ENCODE data around the gene RFWD3.
"Not testable (repeated sequence)": the region's sequence is repeated elsewhere in the genome, so short reads cannot be mapped to it uniquely, and the experiment has no call there.

Gene RFWD3, protein sequence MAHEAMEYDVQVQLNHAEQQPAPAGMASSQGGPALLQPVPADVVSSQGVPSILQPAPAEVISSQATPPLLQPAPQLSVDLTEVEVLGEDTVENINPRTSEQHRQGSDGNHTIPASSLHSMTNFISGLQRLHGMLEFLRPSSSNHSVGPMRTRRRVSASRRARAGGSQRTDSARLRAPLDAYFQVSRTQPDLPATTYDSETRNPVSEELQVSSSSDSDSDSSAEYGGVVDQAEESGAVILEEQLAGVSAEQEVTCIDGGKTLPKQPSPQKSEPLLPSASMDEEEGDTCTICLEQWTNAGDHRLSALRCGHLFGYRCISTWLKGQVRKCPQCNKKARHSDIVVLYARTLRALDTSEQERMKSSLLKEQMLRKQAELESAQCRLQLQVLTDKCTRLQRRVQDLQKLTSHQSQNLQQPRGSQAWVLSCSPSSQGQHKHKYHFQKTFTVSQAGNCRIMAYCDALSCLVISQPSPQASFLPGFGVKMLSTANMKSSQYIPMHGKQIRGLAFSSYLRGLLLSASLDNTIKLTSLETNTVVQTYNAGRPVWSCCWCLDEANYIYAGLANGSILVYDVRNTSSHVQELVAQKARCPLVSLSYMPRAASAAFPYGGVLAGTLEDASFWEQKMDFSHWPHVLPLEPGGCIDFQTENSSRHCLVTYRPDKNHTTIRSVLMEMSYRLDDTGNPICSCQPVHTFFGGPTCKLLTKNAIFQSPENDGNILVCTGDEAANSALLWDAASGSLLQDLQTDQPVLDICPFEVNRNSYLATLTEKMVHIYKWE

DNA sequence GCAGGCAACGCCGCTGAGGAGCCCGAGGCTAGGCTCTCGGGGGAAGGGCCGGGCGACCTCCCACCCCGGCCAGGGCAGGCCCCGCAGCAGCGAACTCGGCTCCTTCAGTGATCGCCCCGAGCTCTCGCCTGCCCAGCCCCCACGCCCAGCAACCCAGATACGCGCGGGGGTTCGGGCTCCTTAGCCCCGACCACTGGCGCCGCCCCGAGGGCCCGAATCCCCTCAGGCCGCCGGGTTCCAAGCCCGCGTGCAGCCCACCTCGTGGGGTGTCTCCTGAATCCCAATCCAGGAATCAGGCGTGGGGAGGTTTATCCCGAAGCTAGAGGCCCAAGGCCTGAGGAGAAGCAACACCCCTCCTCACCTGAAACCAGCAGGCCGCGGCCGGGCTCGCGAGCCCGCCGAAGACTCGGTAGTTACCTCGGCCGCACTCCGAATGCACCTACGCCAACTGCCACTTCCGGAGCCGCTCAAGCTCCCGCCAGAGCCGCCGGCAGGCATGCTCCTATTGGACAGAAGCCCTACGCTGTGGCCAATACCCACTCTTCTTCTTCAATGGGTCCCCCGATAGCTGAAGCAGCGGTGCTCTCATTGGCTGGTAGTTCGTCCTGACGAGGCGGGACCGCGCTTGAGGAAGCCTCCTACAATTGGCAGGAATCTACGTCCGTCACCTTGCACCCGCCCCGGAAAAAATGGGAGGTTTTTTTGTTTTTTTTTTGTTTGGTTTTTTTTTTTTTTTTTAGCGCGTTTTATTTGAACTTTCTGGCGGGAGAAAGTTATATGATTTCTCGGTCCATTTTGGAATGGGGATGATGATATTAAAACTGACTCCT, at the start of gene RFWD3:
Gene RFWD3 (minus strand): TSS at position 453 of the 830 bp plus-strand sequence. CDS start 5,428 bp downstream, outside the sequence.
- peak; percentile 89 to 91 for DNase-seq (ENCODE audit: low read depth in 2 of 2)

DNA sequence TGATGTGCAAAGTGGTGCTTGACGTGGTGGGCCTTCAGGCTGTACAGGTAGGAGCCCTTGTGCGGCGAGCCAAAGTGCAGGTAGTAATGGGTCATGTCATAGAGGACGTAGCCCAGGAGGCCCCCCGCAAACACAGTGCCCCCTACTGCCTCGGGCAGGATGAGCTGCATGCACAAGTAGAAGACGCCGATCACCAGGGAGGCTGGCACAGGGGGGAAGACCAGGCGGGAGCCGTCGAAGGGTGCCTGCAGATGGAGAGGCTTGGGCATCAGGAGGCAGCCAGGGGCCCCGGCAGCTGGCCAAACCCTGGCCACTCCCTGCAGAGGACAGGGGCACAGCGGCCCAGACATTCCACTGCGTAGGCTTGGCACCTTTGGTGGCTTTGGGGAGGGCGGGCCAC, 49.7 kb upstream of the RFWD3 start:
- no peak for DNase-seq (ENCODE audit: low read depth in 2 of 2)

DNA sequence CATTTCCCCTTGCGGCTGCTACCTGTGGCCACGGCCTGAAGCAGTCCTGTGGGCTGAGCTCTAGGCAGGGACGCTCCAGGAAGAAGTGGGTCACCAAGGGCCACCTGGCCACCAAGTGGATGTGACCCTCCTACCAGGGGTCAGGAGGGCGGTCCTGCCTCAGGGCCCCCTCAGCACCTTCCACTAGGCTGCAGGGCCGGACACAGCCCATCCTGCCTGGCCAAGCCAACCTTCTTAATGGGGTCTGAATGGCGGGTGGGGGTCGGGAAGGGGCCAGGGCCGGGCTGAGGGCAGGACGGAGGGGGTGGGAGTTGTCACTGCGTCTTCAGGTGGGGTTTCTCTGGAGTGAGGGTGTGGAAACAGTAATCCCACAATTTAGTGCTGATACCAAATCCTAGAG, 47.2 kb upstream of the RFWD3 start:
- no peak for DNase-seq (ENCODE audit: low read depth in 2 of 2)

DNA sequence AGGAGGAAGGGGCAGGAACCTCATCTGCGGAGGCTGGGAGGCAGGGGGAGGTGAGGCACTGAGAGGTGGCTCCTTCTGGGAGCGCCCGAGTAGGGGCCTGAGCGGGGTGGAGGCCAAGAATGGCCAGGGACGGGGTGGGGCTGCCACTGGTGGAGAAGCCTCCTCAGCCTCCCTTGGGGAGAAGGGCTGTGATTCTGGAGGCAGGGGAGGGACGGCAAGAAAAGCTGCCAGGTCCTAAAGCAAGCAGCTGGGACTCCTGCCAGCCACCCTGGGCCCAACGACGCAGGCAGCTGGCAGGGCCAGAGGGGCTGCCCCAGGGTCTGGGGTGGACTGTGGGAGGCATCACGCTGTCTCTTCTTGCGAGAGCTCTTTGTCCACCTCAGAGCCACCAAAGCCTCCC, 46.6 kb upstream of the RFWD3 start:
- no peak for DNase-seq (ENCODE audit: low read depth in 2 of 2)

DNA sequence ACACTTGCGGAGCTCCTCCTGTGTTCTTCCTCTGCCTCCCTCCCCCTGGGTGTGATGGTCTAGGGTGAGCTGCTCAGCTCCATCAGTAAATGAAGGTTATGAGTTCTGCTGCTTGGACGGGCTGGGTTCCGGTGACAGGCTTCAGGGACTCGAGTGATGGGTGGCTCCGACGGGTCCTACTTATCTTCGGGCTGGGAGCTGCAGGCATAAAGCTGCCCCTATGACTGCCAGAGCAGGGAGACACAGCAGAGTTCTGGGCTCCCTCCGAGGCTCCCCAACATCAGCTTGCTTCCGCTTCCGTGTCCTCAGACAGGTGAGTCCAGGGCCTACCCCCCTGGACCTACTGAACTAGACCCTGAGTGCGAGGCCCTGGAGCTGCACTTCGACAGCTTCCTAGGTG, 45.3 kb upstream of the RFWD3 start:
- DNase-seq (ENCODE audit: low read depth in 2 of 2), result no peak

DNA sequence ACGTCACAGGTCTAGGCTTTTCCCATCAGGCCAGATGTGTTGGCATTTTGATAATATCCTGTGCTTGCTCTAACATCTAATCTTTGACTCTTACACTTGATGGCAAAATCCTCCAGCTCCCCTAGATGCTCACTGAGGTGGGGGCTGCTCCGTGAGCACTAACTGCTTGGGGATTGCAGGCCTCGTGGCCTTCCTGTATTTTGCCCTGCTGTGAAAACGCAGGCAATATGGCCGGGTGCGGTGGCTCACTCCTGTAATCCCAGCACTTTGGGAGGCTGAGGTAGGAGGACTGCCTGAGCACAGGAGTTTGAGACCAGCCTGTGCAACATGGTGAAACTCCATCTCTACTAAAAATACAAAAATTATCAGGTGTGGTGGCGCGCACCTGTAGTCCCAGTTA, 43.7 kb upstream of the RFWD3 start:
- no peak for DNase-seq (ENCODE audit: low read depth in 2 of 2)

DNA sequence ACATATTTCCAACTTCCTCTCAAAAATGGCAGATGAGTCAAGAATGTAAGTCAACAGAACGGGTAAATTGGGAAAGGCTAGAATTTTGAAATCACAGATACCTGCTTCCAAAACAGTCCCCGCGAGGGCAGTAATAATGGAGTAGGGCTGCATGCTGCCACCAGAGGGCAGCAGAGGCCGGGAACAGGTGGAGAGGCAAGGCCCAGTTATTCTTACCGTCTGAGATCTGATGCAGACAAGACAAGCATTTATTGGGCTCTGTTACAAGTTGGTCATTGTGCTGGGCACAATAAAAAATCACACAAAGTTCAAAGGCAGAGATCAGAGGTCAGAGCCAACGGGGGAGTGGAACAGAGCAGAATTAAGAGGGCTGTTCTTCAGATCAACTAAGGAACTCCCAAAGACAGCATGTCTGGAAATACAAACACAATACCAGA, 42.8 kb upstream of the RFWD3 start:
- peak; percentile 56 to 67 for DNase-seq (ENCODE audit: low read depth in 2 of 2)

DNA sequence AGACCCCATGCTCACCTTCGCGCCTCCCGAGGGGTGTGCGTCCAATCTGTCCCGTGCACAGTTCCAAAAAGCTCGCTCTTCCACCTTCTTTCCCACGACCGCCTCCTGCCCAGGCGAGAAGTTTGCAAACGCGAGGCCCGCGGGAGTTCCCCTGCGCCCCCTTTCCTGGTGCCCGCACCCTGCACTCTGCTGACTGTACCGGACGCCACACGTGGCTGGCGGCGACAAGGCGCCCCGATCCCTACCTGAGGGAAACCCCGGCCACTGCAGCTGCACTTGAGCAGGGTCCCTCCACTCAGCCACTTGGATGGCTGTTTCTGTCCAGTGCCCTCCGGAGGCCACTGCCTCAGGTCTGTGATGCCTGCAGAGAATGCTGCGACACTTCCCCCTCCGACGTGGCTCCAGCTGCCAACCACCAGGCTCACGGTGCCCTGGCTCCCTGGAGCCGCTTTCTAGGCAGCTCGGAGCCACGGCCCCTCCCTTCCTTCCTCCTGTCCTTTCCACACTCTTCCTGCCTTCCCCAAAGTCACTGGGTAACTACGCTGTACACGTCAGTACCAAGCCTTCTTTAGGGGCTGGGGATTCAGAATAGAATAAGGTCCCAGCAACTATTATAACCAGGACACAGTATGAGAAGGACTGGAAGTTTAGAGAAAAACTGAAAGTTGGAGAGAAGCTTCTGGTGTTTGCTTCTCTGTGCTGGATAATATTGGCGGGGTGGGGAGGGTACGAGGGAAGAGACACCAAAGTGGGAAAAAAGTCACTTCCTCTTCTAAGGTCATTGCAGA, 34.0 kb upstream of the RFWD3 start, which contains the start of gene MLKL:
Gene MLKL (minus strand): TSS at position 425 of the 788 bp plus-strand sequence. CDS start 5,105 bp downstream, outside the sequence.
- peak; percentile 20 to 30 for DNase-seq (ENCODE audit: low read depth in 2 of 2)

DNA sequence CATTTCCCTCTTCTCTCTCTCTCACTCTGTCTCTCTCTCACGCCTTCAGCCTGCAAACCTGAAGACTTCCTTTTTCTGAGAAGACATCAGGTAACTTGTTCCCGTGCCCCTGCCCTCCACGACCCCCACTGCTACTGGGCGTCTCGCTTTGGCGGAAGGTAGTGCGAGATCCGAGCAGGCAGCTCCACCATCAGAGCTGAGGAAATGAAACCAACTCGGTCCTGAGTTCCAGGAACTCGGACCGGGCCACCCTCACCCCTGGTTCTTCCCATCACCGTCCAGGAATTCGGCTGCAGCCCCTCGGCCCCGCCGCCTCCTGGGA, 33.4 kb upstream of the RFWD3 start:
- DNase-seq (ENCODE audit: low read depth in 2 of 2), result no peak

DNA sequence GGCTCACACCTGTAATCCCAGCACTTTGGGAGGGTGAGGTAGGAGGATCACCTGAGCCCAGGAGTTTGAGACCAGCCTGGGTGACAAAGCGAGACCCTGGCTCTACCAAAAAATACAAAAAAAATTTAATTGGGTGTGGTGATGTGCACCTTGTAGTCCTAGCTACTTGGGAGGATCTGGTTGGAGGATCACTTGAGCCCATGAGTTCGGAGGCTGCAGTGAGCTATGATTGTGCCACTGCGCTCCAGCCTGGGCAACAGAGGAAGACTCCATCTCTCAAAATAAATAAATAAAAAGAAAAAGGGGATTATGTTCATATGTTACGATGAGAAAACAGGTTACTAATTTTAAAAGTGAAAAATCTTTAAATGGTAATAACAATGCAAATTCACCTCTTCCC, 33.0 kb upstream of the RFWD3 start:
- DNase-seq (ENCODE audit: low read depth in 2 of 2), result no peak

DNA sequence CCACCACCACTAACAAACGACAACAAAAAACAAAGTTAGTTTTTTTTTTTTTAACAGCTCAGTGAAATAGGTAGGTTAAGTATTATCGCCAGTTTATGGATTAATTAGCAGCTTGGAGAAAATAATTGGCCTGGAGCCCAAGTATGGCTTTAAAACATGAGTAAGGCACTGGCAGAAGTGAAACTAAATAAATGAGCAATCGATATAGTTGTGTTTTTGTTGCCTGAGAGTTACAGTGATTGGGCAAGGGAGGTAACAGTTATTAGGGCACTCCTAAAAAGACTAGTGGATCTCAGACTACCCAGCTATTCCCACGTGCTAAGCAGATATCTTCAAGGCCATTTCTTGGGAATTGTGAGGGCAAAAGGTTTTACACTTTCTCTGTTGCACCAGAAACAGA, 31.5 kb upstream of the RFWD3 start:
- no peak for DNase-seq (ENCODE audit: low read depth in 2 of 2)

DNA sequence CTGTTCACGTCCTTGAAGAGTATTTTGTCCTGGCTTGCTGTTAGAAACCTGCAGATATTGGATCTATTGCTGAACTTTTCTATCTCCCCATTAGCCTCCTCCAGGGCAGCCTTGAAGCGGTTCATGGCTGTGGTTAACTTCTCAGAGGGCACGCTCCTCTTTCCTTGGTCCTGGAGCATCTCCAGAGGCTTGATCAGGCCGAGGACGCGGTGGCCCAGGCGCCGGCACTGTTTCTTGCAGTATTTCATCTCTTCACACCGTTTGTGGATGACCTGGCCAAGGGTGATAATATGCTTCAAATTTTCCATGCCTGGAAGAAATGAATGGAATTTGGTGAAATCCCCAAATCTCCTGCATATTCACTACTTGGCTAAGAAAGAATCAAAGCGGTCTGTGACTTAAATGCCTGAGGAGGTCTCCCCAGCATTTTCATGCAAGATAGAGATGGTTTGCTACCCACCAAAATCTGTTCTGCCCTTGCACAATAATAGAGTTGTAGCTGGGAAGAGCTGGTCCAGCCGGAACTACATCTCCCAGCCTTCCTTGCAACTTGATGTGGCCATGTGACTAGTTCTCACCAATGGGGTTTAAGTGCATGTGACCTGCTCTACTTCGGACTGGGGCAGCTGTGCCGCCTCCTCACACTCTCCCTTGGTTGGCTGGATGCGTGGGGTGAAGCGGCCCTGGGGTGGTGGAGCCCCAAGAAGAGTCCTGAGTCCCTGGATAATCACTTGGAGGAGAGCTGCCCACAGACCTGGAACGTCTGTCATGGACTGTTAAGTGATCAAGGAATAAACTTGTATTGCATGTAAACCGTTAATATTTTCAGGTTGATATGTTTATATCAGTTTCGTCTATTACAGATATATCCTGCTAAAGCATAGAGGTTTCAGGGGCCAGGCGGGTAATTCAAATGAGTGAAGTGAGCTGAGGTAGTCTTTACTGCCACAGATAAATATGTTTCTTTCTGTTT, 29.1 kb upstream of the RFWD3 start:
- peak in 1 of 2 donors; percentile 24 for DNase-seq (ENCODE audit: low read depth in 2 of 2)

DNA sequence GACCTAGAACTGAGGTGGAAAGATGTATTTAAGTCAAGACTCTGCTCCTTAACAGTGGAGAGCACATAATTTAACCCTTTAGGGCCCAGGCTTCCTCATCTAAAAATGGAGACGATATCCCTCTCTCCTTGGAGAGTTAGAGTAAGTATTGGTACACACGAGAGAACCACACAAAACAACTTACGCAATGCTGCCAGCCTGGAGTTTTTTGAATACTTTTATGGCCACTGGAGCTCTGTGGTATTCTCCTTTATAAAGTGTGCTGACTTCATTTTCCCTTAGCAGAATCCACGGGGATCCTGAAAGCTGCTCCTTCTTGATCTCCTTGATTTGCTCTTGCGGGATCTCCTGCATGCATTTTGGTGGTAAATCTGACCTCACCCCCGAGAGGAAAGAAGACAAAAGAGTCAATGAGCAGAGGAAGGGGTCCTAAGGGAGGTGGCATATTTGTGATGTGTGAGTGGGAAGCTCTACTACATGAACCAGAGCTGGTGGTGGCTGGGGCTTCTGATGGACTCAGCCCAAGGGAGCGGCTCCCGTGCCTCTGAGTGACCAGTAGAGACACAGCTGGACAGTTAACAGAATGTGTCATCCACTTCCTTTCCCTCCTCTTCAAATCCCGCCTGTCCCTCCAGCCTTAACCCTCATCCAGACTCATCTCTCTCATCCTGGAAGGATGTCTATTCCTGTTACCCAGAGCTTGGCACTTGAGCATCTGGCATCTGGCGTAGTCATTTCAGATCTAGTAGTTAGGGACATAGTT, 24.6 kb upstream of the RFWD3 start:
- no peak for DNase-seq (ENCODE audit: low read depth in 2 of 2)

DNA sequence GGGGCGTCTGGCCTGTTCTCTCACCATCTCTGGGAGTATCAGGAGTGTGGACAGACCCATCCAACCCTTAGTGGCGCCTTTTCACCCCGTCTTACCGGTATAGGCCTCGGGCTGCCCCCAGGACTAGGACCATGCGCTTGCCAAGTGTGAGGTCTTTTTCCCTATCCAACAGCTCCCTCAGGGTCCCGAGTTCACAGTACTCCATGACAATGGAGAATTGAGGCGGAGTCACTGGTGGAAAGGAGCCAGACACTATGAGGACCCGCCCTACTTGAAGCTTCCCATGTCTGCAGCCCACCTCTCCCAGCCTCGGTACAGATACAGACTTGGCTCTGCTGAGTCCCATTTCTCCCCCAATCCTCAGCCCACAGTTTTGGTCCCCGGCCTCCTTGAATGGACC, 15.9 kb upstream of the RFWD3 start:
- DNase-seq (ENCODE audit: low read depth in 2 of 2), result no peak

DNA sequence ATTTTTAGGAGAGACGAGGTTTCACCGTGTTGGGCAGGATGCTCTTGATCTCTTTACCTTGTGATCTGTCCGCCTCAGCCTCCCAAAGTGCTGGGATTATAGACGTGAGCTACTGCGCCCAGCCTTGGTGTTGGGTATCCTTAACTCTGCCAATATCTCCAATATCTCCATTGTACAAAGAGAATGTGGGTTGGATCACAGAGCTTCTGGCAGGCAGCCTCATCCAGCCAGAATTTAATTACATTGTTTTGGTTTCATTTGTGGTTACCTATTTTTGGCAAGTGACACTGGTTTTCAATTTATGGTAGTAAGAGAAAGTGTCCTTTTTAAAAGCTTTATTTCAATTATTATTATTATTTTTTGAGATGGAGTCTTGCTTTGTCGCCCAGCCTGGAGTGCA, 14.0 kb upstream of the RFWD3 start:
- no peak for DNase-seq (ENCODE audit: low read depth in 2 of 2)

DNA sequence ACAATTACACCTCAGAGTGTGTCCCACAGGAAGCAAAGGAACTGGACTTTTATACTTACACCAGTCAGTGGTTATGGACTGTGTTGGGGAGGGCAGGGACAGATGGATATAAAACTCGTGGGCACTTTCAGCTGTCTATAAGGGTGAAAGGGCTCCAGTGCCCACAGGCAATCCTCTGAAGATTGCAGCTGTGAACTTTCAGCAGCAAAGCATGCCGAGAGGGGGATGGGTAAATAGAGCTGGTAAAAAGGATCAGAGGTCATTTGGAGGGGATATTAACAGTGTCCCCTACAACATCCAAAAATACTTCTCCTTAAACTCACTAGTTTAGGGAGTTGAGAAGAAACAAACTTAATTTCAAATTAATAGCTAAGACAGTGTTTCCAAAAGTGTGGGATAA, 13.3 kb upstream of the RFWD3 start:
- DNase-seq (ENCODE audit: low read depth in 2 of 2), result no peak

DNA sequence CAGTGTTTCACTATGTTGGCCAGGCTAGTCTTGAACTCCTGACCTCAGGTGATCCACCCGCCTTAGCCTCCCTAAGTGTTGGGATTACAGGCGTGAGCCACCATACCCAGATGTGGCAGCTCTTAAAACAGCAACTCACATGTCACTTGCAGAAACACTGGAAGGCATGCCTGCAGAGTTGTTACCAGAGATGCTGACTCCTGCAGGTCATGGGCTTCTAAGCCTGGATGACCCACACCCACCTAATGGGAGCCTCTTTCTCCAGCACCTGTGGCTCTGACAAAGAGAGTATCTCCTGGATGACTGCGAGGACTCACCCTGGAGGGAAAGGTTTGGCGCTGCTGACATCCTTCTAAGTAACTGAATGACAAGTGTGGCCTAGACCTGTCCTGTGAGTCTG, 11.2 kb upstream of the RFWD3 start:
- no peak for DNase-seq (ENCODE audit: low read depth in 2 of 2)

DNA sequence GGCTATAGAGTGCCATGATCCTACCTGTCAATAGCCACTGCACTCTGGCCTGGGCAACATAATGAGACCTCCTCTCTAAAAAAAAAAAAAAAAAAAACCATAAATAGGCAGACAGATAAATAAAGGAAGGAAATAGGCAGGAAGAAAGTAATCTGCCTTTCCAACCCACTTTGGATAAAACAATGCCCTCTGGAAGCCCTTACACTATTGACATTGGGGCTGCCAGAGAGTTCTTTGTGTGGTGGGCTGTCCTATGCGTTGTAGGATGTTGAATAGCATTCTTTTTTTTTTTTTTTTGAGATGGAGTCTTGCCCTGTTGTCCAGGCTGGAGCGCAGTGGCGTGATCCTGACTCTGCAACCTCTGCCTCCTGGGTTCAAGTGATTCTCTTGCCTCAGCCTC, 7.2 kb upstream of the RFWD3 start:
- no peak for DNase-seq (ENCODE audit: low read depth in 2 of 2)

DNA sequence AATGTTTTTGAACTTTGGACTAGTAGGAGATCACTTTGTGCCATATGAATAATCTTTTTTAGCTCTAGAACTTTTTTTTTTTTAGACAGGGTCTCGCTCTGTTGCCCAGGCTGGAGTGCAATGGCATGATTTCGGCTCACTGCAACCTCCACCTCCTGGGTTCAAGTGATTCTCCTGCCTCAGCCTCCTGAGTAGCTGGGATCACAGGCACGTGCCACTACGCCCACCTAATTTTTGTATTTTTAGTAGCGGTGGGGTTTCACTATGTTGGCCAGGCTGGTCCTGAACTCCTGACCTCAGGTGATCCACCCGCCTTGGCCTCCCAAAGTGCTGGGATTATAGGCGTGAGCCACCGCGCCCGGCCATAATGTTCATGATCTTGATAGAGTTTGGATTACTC, 2.2 kb upstream of the RFWD3 start:
- not testable (repeated sequence) for DNase-seq (ENCODE audit: low read depth in 2 of 2)

All from stimulated activated CD8-positive, alpha-beta memory T cell treated with anti-CD3 and anti-CD28 coated beads, Interleukin-7, amount 100 ng/mL, for 1 hour (primary cell).